ENCODE data around the gene BMF. TPM values are rescaled to one million over a fixed set of nuclear protein-coding genes. Genes with fewer than 3 reads are reported as not detected.

BMF gene
- total RNA-seq, 1 donor from 2014 or later, result 11.4 TPM

- no peak for DNase-seq
These were observed 60.4 kb downstream of the BMF start for GRCh38 chr15:40048211-40048792.

GRCh38 chr15:40047415-40048210 lies 61.1 kb downstream of the BMF start:
- no peak for DNase-seq

- DNase-seq, result no peak
These were observed 61.8 kb downstream of the BMF start for GRCh38 chr15:40046721-40047414.

- DNase-seq, result no peak
These were observed 63.0 kb downstream of the BMF start for GRCh38 chr15:40045572-40046217.

GRCh38 chr15:40044717-40045571 lies 63.7 kb downstream of the BMF start:
- DNase-seq, result peak; percentile 67

- no peak for DNase-seq
These were observed 64.6 kb downstream of the BMF start for GRCh38 chr15:40043927-40044716.

GRCh38 chr15:40042791-40043320 lies 65.8 kb downstream of the BMF start:
- DNase-seq, result no peak

GRCh38 chr15:40040770-40041169 lies 67.9 kb downstream of the BMF start:
- no peak for DNase-seq

GRCh38 chr15:40040293-40040635 lies 68.4 kb downstream of the BMF start:
- no peak for DNase-seq

GRCh38 chr15:40038638-40039543 lies 69.8 kb downstream of the BMF start, which contains the start of gene SRP14:
Gene SRP14 (minus strand): TSS chr15:40039181. CDS start chr15:40039116, 65 bp downstream.
- peak; percentile 93 for DNase-seq

- peak; percentile 39 for DNase-seq
These were observed 70.4 kb downstream of the BMF start for GRCh38 chr15:40038275-40038637.

Other genes starting within 250 kb of the BMF start
- 10.3 TPM for gene GPR176, start 188.6 kb downstream of the BMF start, total RNA-seq
- 35.3 TPM for gene EIF2AK4, start 174.8 kb downstream of the BMF start, total RNA-seq
- gene SRP14, start 69.7 kb downstream of the BMF start, total RNA-seq, result 130 TPM
- gene BUB1B, start 52.2 kb upstream of the BMF start, total RNA-seq, result 17.6 TPM
- gene PAK6, start 130.2 kb upstream of the BMF start, total RNA-seq, result 8.4 TPM
- gene ANKRD63, start 174.2 kb upstream of the BMF start, total RNA-seq, result not detected
- gene PLCB2, start 199.1 kb upstream of the BMF start, total RNA-seq, result 5.2 TPM
- gene INAFM2, start 214.8 kb upstream of the BMF start, total RNA-seq, result 9.3 TPM
- gene CCDC9B, start 232.1 kb upstream of the BMF start, total RNA-seq, result 5.3 TPM
- gene PHGR1, start 242.2 kb upstream of the BMF start, total RNA-seq, result not detected
- gene DISP2, start 249.3 kb upstream of the BMF start, total RNA-seq, result 0.79 TPM